Measurements from ENCODE around the gene TCTN1. TPM values are rescaled to one million over a fixed set of nuclear protein-coding genes. Genes with fewer than 3 reads are reported as not detected.

TCTN1 gene
- total RNA-seq, 1 donor from 2014 or later: 15.4 TPM

Other genes with a start within 250 kb of the TCTN1 start
- 71.4 and 77.4 TPM in 2 replicates for gene ANAPC7, start 210.4 kb upstream of the TCTN1 start, total RNA-seq
- 285 and 300 TPM in 2 replicates for gene ARPC3, start 163.8 kb upstream of the TCTN1 start, total RNA-seq
- 60.0 and 62.8 TPM in 2 replicates for gene GPN3, start 145.9 kb upstream of the TCTN1 start, total RNA-seq
- gene FAM216A, start 145.3 kb upstream of the TCTN1 start, total RNA-seq: 53.7 and 54.4 TPM in 2 replicates
- gene VPS29, start 112.0 kb upstream of the TCTN1 start, total RNA-seq: 101 and 106 TPM in 2 replicates
- 0.37 and 0.95 TPM in 2 replicates for gene RAD9B, start 111.8 kb upstream of the TCTN1 start, total RNA-seq
- gene PPTC7, start 30.8 kb upstream of the TCTN1 start, total RNA-seq: 57.9 and 58.4 TPM in 2 replicates
- gene HVCN1, start 75.0 kb downstream of the TCTN1 start, total RNA-seq: 17.9 and 18.0 TPM in 2 replicates
- gene PPP1CC, start 128.8 kb downstream of the TCTN1 start, total RNA-seq: 459 and 489 TPM in 2 replicates
- gene CCDC63, start 232.9 kb downstream of the TCTN1 start, total RNA-seq: not detected in 2 replicates